OCI-LY7 (cell line): Measurements from ENCODE around the gene ARHGAP24.

ENCODE experiments used
- CTCF ChIP-seq: fragments of 200-600 bp; sonication (generic); conservative IDR thresholded peaks from 2 replicates; pipeline ENCODE4 v1.5.1; 2014; ENCODE audit warnings: mild to moderate bottlenecking, antibody characterized with exemption, low read length, moderate library complexity, mixed read lengths
- EZH2phosphoT487 ChIP-seq: fragments of 200-600 bp; sonication (generic); IDR thresholded peaks from 2 replicates; pipeline ENCODE4 v1.6.1; 2018; ENCODE audit warnings: low read depth, borderline replicate concordance, mild to moderate bottlenecking, mixed run types, antibody characterized with exemption, low read length, moderate library complexity, mixed read lengths

GRCh38 chr4:85717847-85718246, 242.9 kb downstream of the ARHGAP24 start:
- TF ChIP-seq CTCF (no peak), EZH2phosphoT487 (no peak)
